Measurements from ENCODE around the gene C16orf74.

Gene C16orf74

GRCh38 chr16:85750827-85751697, at the start of gene C16orf74:
Gene C16orf74, minus strand, starts transcription at chr16:85751096. Its CDS starts 15,879 bp downstream, at chr16:85735217.
- no peak for DNase-seq (ENCODE audit: extremely low read depth in 1 of 2, low read depth in 1 of 2)

- no peak for DNase-seq (ENCODE audit: extremely low read depth in 1 of 2, low read depth in 1 of 2)
Measured at GRCh38 chr16:85800321-85800669, 49.4 kb upstream of the C16orf74 start.

GRCh38 chr16:85799497-85800320, 48.8 kb upstream of the C16orf74 start, which contains the start of the genes COX4I1 and EMC8:
Gene COX4I1, plus strand, starts transcription at chr16:85799695. Its CDS starts 1,511 bp downstream, at chr16:85801206.
Gene EMC8, minus strand, starts transcription at chr16:85799544. Its CDS starts 249 bp downstream, at chr16:85799295.
- DNase-seq (ENCODE audit: extremely low read depth in 1 of 2, low read depth in 1 of 2): peak; percentile 86 to 91

GRCh38 chr16:85798901-85799496, 48.1 kb upstream of the C16orf74 start:
- DNase-seq (ENCODE audit: extremely low read depth in 1 of 2, low read depth in 1 of 2): peak in 1 of 2 donors; percentile 11

- no peak for DNase-seq (ENCODE audit: extremely low read depth in 1 of 2, low read depth in 1 of 2)
Measured at GRCh38 chr16:85798283-85798776, 47.4 kb upstream of the C16orf74 start.

- no peak for DNase-seq (ENCODE audit: extremely low read depth in 1 of 2, low read depth in 1 of 2)
Measured at GRCh38 chr16:85796599-85796998, 45.7 kb upstream of the C16orf74 start.

- no peak for DNase-seq (ENCODE audit: extremely low read depth in 1 of 2, low read depth in 1 of 2)
Measured at GRCh38 chr16:85796152-85796551, 45.3 kb upstream of the C16orf74 start.

GRCh38 chr16:85794696-85795095, 43.8 kb upstream of the C16orf74 start:
- no peak for DNase-seq (ENCODE audit: extremely low read depth in 1 of 2, low read depth in 1 of 2)

- no peak for DNase-seq (ENCODE audit: extremely low read depth in 1 of 2, low read depth in 1 of 2)
Measured at GRCh38 chr16:85793662-85794298, 42.9 kb upstream of the C16orf74 start.

- DNase-seq (ENCODE audit: extremely low read depth in 1 of 2, low read depth in 1 of 2): no peak
Measured at GRCh38 chr16:85789773-85790172, 38.9 kb upstream of the C16orf74 start.

GRCh38 chr16:85788819-85789218, 37.9 kb upstream of the C16orf74 start:
- DNase-seq (ENCODE audit: extremely low read depth in 1 of 2, low read depth in 1 of 2): no peak

- no peak for DNase-seq (ENCODE audit: extremely low read depth in 1 of 2, low read depth in 1 of 2)
Measured at GRCh38 chr16:85785927-85786326, 35.0 kb upstream of the C16orf74 start.

GRCh38 chr16:85784813-85785212, 33.9 kb upstream of the C16orf74 start:
- DNase-seq (ENCODE audit: extremely low read depth in 1 of 2, low read depth in 1 of 2): no peak

GRCh38 chr16:85783441-85783840, 32.5 kb upstream of the C16orf74 start:
- no peak for DNase-seq (ENCODE audit: extremely low read depth in 1 of 2, low read depth in 1 of 2)

- no peak for DNase-seq (ENCODE audit: extremely low read depth in 1 of 2, low read depth in 1 of 2)
Measured at GRCh38 chr16:85782451-85782850, 31.6 kb upstream of the C16orf74 start.

GRCh38 chr16:85781695-85782370, 30.9 kb upstream of the C16orf74 start:
- DNase-seq (ENCODE audit: extremely low read depth in 1 of 2, low read depth in 1 of 2): no peak

GRCh38 chr16:85781156-85781555, 30.3 kb upstream of the C16orf74 start:
- DNase-seq (ENCODE audit: extremely low read depth in 1 of 2, low read depth in 1 of 2): no peak

- DNase-seq (ENCODE audit: extremely low read depth in 1 of 2, low read depth in 1 of 2): no peak
Measured at GRCh38 chr16:85780281-85780680, 29.4 kb upstream of the C16orf74 start.

- no peak for DNase-seq (ENCODE audit: extremely low read depth in 1 of 2, low read depth in 1 of 2)
Measured at GRCh38 chr16:85778873-85779272, 28.0 kb upstream of the C16orf74 start.
